GM19452 (cell line): ENCODE data around the gene PIM2.
"Not testable (repeated sequence)": the region's sequence is repeated elsewhere in the genome, so short reads cannot be mapped to it uniquely, and the experiment has no call there.

ENCODE experiments used
- ATAC-seq: cut with Tn5 transposase; IDR thresholded peaks from one replicate; pipeline ENCODE4 v1.9.1; 2021; ENCODE audit not compliant: unreplicated experiment

PIM2 gene

DNA sequence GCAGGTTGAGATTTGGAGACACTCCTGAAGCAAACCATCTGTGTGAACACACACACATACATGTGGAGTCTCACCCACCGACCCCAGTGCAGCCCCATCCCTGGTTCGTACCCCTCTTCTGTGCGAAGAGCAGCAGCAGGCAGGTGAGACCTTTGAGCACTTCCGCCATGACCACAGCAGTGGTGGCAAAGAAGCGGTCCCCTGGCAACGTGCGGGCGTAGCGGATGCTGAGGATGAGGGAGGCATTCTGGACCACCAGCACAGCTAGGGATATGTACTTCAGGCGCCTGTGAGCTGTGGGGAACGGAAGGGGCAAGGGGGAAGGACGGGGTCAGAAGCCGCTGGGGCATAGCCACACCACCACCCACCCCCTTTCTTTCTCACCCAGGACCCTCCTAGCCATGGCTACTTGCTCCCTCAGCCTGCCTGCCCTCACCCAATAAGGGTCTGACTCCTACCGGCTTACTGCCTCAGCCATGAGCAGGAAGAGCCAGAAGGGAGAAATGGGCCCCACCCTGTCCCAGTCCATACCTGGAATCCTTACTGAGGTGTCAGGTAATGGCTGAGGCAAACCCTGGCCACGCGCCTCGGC is 9.0 kb downstream of the PIM2 start:
- ATAC-seq: no peak

DNA sequence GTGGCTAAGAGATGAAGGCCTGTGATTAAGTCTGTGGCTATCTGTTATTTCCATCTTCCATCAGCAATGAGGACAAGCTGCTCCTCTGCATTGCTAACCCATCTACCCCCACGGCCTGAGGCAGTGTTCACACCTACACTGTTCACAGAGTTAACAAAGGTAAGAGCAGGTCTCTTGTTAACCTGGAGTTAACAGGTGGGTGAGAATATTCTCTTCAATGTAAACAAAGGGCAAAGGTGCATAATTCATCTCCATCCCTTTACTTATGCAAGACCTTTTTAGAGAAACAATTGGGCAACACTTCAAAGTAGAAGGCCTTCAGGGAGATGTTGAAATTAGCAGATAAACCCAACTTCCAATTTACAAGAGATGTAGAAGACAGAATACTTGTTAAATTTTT is 10.2 kb downstream of the PIM2 start:
- ATAC-seq: no peak

GRCh38 chrX:48905090-48905790 is 13.6 kb downstream of the PIM2 start:
- no peak for ATAC-seq

DNA sequence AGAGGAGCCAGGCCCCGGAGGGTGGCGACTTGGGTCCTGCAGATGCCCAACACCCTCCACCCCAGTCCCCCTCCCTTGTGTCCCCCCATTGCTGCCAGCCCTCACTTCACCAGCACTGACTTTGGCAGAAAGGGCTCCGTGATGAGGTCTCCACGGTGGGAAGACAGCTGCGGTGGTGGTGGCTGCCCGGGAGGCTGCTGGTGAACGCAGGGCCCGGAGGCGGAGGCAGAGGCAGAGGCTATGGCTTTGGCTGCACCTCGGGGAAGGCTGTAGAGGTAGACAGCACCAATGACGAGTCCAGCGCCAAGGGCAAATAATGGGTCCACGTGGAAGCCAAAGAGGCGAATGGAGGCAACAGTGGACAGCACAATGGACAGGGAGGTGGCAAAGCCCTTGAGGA is 14.2 kb downstream of the PIM2 start:
- no peak for ATAC-seq

- no peak for ATAC-seq
These were observed 14.6 kb downstream of the PIM2 start for GRCh38 chrX:48904180-48904579.

GRCh38 chrX:48903290-48903689 is 15.5 kb downstream of the PIM2 start:
- no peak for ATAC-seq

- no peak for ATAC-seq
These were observed 16.0 kb downstream of the PIM2 start for GRCh38 chrX:48902776-48903175.

GRCh38 chrX:48902135-48902534 is 16.7 kb downstream of the PIM2 start:
- ATAC-seq: no peak

DNA sequence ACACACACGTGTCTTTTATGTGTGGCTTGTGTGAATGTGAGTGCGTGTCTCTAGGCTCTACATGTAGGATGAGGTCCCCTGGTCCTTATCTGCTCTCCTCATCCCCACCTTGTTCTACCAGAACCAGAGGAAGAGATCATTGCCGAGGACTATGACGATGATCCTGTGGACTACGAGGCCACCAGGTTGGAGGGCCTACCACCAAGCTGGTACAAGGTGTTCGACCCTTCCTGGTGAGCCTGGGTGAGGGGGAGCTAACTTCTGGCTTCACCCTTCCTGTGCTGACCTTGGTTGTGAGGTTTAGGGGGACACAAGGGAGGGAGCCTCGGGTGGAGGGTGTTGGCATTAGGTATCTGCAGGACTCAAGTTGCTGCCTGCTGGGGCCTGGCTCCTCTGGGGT is 17.8 kb downstream of the PIM2 start:
- ATAC-seq: no peak

DNA sequence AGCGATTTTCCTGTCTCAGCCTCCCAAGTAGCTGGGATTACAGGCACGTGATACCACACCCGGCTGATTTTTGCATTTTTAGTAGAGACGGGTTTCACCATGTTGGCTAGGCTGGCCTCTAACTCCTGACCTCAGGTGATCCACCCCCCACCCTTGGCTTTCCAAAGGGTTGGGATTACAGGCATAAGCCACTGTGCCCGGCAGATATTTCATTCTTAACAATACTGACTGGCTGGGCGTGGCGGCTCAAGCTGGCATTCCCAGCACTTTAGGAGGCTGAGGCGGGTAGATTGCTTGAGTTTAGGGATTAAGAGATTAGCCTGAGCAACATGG is 19.8 kb downstream of the PIM2 start:
- ATAC-seq: no peak

- ATAC-seq: peak; percentile 87
These were observed 21.1 kb downstream of the PIM2 start, which contains the start of the genes PQBP1 and TIMM17B for GRCh38 chrX:48897625-48898306. Gene PQBP1, plus strand, starts transcription at chrX:48897930. Its CDS starts 580 bp downstream, at chrX:48898510. Gene TIMM17B, minus strand, starts transcription at chrX:48897768. Its CDS starts 19 bp downstream, at chrX:48897749.

GRCh38 chrX:48897157-48897624 is 21.6 kb downstream of the PIM2 start:
- ATAC-seq: peak; percentile 17

DNA sequence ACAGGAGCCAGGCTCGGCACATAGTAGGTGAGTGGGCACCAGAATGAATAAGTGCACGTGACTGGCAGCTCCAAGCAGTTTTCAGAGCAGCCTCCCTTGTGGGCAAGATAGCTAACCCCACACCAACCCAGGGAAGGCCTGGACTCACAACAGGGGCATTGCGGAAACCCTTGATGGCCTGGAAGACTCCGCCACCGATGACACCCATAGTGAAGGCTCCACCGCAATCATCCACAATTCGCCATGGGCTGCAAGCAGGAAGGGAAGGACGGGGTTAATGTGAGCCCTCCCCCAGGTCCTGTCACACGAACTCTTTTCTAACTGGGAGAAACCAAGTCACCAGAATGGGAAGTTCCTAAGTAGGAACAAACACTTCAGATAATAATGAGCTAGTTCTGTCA is 22.2 kb downstream of the PIM2 start:
- ATAC-seq: no peak

DNA sequence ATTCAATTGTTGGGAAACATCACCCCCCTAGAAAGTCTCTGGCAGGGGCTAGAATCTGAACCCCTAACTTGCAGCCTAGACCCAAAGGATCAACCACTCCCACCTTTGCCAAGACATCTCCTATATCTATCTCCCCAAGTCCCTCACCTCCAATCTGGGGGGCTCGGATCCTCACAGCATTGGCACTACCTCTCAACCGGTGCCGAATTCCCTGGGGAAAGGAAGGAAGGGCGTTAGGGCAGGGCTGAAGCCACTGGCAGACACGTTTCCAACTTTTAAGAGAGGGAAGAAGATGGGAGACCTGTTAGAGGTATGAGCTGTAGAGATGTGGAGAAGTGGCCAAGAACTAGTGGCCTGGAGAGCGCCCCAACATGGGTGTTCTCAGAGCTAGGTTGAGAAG is 23.9 kb downstream of the PIM2 start:
- ATAC-seq: no peak

- no peak for ATAC-seq
These were observed 25.1 kb downstream of the PIM2 start for GRCh38 chrX:48893556-48894348.

DNA sequence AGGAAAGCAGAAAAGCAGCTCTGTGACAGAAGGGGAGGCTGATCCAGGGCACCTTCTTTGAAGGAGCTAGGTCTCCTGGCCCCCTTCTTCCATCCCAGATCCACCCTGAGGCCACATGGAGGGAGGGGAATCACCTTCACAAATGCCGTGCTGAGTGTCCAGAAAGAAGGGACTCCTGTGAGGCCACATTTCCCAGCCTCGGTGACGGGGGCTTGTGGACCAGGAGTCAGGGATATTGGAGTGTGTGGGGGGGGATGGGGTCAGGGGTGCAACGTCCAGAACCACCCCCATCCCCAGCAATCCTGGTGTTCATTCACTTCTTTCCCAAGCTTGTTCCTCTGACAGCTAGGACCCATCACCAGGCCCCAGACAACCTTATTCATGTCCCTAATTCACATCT is 25.9 kb downstream of the PIM2 start:
- ATAC-seq: no peak

GRCh38 chrX:48891402-48892288 is 27.2 kb downstream of the PIM2 start:
- peak; percentile 82 for ATAC-seq

GRCh38 chrX:48890934-48891401 is 27.9 kb downstream of the PIM2 start:
- peak; percentile 50 for ATAC-seq

GRCh38 chrX:48890296-48890925 is 28.4 kb downstream of the PIM2 start:
- no peak for ATAC-seq

- ATAC-seq: not testable (repeated sequence)
These were observed 32.2 kb downstream of the PIM2 start for GRCh38 chrX:48886586-48886985.
